HuH-7.5 (cell line): ENCODE results near the gene ZNF276.
"Not testable (repeated sequence)": the region's sequence is repeated elsewhere in the genome, so short reads cannot be mapped to it uniquely, and the experiment has no call there.

ENCODE experiments used
- DNase-seq: peaks from one replicate; pipeline ENCODE4 v3.0.0; 2011; ENCODE audit warnings: low spot score

ZNF276 gene

GRCh38 chr16:89720813-89721545 is at the start of gene ZNF276, which contains the start of gene VPS9D1:
TSS of gene ZNF276 (plus strand) at chr16:89721537. CDS start at chr16:89721641, 104 bp downstream.
TSS of gene VPS9D1 (minus strand) at chr16:89720898. CDS start at chr16:89720861, 37 bp downstream.
- DNase-seq = peak; percentile 90

GRCh38 chr16:89671565-89671964 is 49.8 kb upstream of the ZNF276 start:
- not testable (repeated sequence) for DNase-seq

GRCh38 chr16:89672177-89672941 is 49.0 kb upstream of the ZNF276 start:
- no peak for DNase-seq

GRCh38 chr16:89678258-89678657 is 43.1 kb upstream of the ZNF276 start:
- DNase-seq = no peak

GRCh38 chr16:89685916-89686315 is 35.4 kb upstream of the ZNF276 start:
- no peak for DNase-seq

GRCh38 chr16:89686520-89687091 is 34.7 kb upstream of the ZNF276 start, which contains the start of gene CDK10:
TSS of gene CDK10 (plus strand) at chr16:89686689. CDS start at chr16:89686711, 22 bp downstream.
- peak; percentile 99 for DNase-seq

- peak; percentile 99 for DNase-seq
Measured at GRCh38 chr16:89687092-89687940, 34.0 kb upstream of the ZNF276 start.

- DNase-seq = no peak
Measured at GRCh38 chr16:89688395-89688794, 32.9 kb upstream of the ZNF276 start.

GRCh38 chr16:89689142-89689541 is 32.2 kb upstream of the ZNF276 start:
- DNase-seq = no peak

GRCh38 chr16:89689621-89690020 is 31.7 kb upstream of the ZNF276 start:
- not testable (repeated sequence) for DNase-seq

- no peak for DNase-seq
Measured at GRCh38 chr16:89690392-89690901, 30.9 kb upstream of the ZNF276 start.

- peak; percentile 18 for DNase-seq
Measured at GRCh38 chr16:89691231-89691985, 29.9 kb upstream of the ZNF276 start.

- DNase-seq = peak; percentile 38
Measured at GRCh38 chr16:89691986-89692569, 29.3 kb upstream of the ZNF276 start.

GRCh38 chr16:89693289-89693731 is 28.0 kb upstream of the ZNF276 start:
- DNase-seq = no peak

- peak; percentile 35 for DNase-seq
Measured at GRCh38 chr16:89693931-89694783, 27.2 kb upstream of the ZNF276 start.

GRCh38 chr16:89694784-89695085 is 26.6 kb upstream of the ZNF276 start:
- not testable (repeated sequence) for DNase-seq

- peak; percentile 38 for DNase-seq
Measured at GRCh38 chr16:89695086-89695874, 26.1 kb upstream of the ZNF276 start.

- peak; percentile 54 for DNase-seq
Measured at GRCh38 chr16:89695875-89696669, 25.3 kb upstream of the ZNF276 start.
